ENCODE measurements around the gene MED12L.

The MED12L gene

DNA sequence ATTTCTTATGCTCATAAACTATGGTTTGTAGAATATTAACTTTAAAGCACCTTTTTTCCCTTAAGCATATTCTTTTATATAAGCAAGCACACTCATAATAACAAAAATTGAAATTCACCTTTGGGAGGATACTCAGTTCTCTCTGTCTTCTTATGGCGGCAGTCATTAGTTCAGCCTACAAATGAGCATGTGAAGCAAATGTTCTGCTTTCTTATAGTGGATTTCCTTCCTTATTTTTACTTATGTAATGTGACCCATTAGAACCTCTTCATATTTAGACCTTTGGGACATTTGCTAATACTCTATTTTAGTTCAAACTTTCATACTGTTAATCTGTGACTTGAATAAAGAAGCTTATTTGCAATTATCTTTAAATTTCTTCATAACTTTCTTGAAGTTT is 243.9 kb downstream of the MED12L start, which contains the start of gene P2RY13:
TSS of gene P2RY13 (minus strand) at position 187 of the 400 bp plus-strand sequence. CDS start at position 166, 21 bp downstream.
- DNase-seq = no peak

DNA sequence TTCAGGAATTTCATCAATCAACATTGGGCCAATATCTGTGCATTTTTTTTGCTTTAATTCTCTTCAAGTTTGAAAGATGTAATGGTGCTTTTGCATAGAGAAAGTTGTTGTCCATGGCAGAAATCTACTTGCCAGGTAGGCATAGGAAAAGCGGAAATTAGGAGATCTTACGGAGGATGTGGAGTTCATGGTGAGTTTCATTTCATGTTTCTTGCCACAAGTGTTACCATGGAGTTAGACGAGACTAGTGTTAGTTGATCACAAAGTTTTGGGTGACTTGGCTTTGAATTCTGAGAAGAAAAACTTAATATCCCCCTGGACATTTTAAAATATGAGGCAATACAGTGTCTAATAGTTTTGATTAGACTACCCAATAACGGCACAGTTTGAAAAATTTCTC is 244.9 kb downstream of the MED12L start:
- DNase-seq = no peak

DNA sequence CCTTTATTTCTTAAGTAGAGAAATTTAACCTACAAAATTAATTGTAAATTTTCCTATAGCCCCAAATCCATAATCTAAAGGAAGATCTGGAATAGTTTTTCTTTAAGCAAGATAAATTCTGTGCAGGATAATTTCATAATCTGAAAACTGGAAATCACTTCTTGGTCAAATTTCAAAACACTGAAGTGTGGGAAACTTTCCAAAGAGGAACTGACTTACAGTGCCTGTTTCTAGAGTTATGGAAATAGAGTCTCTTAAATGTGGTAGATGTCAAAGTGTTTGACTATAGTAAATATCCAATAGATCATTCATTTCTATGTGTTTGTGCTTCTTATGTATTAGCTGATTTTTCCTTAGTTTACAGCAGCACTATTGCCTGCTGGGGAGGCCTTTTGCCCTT is 245.4 kb downstream of the MED12L start:
- DNase-seq = no peak

DNA sequence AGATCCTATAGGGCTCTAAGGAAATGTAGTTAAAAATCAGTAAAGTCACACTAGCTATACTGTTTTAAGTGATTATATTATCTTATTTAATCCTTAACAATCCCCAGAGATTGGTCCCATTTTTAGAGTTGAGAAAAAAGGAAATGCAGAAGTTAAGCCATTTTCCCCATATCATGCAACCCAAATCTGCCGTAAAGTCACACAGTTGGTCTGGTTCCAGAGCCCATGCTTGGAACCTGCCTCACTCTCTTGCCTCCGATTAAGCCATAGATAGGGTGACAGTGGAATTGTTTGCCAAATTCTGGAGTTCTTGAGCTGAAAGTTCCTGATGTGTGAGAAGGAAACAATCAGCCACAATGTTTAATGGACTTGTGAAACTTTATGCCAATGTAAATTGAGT is 246.2 kb downstream of the MED12L start:
- DNase-seq = no peak

DNA sequence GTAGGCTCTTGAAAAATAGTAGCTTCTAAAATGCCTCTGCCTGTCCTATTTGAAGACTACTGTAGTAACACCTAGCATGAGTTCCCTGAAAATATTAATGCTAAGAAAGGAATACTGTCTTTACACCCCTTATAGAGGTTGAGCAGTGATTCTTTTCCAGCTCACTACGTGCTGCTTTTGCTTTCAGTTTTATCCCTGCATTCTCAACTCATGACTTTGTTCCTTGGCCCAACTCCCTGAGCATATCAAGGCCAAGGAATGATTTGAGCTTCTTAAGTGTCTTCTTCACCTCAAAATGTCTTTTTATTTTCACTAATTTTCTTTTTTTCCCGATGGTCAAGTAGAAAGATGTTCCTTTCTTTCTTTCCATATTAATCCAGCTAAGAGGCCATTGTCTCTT is 260.4 kb downstream of the MED12L start:
- no peak for DNase-seq

DNA sequence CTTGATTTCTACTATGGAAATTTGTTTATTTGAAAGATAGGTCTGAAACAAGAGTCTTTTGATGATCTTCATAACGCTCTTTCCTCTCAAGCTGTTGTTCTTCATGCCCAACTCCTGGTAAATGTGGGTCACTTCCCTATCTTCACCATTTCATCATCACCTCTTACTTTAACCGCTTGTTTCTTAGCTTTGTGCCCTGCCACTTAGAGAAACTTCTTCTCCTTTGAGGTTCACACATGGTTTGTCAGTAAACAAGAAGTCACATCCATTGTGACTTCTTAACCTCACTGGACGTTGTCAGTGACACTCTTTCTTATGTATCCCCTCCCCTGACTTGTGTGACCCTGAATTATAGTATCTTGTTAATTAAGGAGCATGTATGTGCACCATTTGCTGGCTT is 260.8 kb downstream of the MED12L start:
- no peak for DNase-seq

DNA sequence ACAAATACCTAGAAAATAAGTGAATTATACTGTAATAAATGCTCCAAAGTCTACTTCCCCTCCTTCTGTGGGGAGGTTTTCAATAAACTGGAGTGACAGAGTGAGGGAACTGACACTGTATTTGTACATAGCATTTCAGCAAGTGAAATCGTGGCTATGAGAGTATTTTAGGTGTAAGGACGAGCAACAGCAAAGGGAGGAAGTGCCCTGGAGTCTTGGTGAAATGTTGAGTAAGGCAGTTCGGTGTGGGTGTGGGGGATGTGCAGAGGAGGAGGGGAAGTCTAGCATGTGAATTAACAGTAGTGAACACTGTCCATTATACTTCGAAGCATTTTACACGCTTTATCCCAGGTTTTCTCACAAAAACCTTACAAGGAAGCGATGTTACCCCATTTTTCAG is 262.0 kb downstream of the MED12L start:
- no peak for DNase-seq

DNA sequence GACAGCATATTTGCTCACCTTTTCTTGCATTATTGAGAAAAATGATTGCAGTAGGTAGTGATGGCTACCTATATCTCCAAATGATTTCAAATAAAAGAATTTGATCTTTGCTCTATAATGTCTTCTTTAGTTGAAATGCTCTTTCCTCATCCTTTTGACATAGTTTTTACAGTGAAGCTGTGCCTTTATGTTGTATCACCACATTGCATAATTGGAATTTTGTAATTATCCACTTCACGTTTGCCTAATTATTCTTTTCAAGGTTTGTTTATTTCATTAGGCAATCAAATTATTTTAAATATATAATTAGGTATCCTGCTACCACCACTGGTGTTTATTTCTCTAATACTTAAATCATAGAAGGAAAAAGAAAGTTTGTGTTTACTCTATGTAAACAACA is 265.2 kb downstream of the MED12L start:
- DNase-seq = no peak

DNA sequence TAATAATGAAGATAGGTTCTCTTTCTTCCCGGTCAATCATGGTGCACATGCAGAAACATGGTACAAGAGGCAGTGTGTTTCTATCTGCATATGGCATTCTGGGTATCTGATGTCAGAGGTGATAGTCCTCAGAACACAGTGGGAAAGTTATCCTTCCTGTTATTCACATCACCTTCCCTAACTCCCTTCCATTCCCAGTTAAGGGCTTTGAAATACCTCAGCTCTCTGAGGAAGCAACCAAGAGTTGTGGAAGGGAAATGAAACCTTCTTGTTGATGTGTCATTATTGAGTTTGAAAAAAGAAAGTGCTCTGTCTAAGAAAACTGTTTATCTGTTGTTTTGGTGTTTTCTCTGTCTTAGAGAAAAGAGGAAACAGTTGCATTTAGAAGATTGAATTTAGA is 265.8 kb downstream of the MED12L start:
- no peak for DNase-seq

DNA sequence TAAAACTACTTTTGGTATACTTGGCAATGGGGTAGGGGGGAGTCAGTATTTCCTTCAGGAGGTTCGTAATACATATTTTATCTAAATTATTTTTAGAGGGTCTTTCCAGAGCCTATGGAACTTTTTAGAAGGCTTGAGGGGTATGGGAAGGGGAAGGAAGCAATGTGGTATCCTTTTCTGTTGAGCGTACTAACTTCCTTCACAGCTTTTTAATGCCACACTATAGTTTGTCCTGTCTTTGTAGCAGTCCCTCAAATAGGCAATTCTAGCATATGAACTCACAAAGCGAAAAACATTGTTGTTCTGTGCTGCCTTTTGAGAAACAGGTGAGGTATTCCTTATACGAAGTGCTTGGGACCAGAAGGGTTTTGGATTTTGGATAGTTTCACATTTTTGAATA is 266.2 kb downstream of the MED12L start:
- no peak for DNase-seq

DNA sequence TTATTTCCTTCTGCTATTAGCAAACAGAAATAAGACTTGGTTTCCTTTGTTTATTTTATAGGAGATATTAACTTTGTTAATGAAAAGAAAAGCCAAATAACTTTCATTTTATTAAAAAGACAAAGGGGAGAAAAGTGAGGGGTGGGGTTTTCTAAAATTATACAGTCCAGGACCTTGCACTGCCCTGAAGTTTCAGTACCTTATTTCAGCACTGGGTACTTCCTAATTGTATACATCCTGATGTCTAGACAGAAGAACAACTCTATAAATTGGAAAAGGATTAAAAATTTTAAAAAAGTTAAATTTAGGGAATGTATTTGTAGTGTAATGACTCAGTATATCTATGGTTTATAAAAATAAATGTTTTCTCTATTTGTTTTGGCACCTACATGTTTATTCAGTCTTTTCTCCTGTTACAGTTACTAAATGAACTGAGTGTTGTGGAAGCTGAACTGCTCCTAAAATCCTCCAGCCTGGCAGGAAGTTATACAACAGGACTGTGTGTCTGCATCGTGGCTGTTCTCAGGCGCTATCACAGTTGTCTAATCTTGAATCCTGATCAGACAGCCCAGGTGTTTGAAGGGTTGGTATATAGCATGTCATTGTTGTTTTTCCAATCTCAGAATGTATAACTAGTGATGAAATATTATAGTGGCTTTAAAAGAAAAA is 271.5 kb downstream of the MED12L start:
- DNase-seq = no peak

DNA sequence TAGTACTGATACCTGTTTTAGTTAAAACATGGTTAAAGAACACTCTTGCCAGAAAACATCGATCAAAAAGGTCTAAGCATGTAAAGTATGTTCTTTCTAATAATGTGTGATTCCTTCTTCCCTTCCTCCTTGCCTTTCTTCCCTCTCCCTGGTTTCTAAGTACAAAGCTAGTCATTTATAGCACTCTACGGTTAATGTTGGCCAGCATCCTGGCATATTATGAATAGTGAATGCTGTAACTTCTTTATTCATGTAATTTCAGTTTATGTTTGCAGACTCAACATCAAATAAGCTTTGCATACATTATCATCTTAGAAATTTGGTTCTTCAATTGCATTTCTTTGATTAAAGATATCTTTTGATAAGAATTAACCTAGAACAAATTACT is 272.0 kb downstream of the MED12L start:
- DNase-seq = no peak

DNA sequence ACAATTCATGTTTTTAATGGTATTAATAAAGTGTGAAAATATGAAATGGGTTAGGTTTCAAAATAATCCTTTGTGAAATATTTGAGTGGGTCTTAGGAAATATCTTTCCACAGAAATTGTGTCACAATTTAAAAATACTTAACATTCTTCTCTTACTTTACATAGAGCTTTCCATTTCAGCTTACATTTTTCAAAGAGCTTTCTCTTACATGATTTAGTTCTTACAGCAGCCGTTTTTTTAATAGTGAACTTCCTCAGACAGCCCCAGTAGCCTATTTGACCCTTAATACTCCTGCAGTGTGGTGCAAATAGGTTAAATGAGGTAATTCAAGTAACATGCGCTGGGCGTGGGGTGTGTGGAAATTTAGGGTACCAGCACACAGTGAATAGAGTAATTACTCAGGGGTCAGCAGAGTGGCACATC is 277.3 kb downstream of the MED12L start:
- DNase-seq = no peak

DNA sequence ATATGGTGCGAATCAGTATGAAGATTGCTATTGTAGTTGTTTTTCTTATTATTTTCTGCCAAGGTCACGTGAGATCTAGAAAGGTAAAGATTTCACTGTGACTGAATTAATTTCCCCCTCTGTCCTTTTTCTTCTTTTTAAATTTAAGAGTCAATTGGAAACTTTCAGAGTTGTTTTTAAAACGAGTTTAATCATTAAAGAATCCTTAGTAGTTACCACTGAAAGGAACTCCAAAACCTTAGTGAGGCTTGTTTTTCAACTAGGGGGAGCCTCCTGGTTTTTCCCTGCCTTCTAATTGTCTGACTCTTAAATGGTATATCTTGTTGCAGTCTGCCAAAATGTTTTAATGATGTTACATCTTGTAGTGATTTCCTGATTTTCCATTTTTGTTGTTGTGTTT is 281.5 kb downstream of the MED12L start:
- DNase-seq = no peak

DNA sequence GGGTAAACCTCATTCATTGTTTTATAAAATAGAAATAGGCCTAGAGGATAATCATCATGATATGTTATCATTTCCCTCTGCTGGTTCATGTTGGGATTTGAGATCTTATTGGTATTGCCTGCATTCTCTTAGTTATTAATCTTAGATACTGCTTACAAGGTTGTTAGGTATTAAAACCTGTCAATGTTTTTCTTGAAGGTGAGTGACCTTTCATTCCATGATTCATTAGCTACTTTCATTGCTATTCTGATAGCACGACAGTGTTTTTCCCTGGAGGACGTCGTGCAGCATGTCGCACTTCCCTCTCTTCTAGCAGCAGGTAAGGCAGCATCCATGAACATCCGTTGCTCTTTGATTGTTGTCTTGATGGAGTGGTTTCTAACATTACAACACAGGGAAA is 282.0 kb downstream of the MED12L start:
- no peak for DNase-seq

DNA sequence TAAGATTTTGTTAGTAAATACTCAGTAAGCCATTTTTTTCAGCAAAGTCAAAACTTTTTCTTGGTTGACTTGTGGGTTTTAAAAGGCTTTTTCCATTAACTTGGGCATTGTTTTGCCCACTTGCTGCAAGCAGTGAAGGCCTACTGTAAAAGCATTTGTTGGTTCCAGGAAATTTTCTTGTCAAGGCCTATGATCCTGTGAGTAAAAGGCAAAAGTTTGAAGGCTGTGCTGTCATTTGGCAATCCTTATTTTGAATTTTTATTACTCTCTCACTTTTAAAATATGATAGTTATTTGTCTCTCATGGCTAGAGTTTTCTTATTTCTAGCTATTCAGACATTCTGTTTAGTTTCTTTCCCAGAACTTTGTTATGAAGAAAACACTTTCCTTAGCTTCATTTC is 286.1 kb downstream of the MED12L start:
- DNase-seq = no peak

DNA sequence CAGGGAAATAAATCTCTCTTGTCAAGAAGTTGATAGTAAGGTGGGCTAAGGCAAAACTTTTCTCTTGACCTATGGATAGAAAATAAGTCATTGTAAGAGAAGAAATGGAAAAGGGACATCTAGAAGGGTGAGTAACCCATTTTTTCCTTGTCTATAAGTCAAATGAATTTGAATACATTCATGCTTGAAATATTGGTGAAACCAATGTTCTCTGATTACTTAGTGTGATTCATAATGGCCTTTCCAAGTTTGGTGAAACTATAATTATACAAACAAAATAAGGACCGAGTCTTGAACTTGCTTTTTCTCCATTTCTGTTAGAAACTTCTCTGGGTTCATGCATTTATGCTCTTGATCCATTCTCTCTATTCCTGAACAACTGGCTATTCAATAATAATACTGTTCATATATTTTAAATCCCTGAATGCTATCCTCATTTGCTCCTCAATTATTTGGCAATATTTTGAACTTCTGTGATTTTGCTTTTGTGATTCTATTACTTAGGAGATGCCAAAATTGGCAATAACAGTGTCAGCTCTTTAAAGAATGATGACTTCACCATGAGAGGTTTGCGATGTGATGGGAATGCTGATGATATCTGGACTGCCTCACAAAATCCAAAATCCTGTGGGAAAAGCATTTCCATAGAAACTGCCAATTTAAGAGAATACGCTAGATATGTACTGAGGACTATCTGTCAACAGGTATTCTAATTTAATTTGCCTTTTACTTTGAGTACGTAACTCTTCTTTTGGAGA is 286.8 kb downstream of the MED12L start:
- DNase-seq = no peak

DNA sequence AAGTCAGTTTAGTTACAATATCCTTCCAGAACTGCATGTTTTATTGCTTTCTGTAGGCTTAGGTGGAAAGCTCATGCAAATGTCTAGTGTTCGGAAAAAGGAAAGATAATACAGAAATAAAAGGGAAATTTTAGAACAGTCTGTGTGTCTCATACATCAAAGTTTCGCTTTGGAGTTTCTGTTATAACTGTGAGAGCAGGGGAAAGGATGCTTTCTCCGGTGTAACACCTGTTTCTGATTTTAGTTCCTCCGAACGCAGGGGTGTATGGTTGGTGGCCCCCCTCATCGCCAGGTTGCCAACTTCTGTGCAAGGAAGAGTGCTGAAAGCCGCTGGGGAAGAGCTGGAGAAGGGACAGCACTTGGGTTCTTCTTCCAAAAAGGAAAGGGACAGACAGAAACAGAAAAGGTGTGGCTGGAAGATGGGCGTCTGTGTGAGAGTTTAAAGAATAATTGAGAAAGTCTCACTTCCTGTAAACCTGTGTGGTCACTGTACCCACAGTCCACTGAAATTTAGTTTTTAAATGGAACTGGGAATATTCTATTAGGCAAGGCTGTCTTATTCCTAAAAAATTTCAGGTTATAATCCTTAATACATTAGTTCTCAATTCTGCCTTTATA is 292.4 kb downstream of the MED12L start:
- no peak for DNase-seq

DNA sequence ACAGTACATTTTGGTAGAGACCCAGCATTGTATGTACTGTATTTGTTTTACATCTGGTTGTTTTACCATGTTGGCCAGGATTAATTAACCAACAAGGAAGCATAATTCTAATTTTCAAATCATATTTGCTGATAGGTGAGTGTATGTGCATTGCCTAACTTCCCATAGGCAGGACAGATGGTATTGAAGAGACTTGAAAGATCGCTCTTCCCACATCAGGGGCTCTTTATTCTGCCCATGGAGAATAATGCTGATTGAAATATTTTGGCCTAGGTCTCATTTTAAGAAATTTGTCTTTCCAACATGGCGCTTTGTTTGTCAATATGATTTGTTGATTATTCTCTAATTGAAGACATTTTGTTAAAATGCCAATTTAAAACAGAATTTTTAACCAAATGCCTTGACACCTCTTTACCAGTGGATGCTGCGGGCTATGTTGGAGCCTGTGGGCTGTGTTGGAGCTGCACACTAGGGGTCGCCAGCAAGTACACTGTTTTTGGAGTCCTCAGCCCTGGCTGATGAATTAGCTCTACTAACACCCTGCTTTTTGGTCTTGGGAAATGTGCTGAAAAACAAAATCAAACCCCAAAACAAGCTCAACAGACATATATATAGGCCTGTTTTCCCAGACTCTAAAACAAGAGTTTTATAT is 293.7 kb downstream of the MED12L start:
- DNase-seq = no peak

DNA sequence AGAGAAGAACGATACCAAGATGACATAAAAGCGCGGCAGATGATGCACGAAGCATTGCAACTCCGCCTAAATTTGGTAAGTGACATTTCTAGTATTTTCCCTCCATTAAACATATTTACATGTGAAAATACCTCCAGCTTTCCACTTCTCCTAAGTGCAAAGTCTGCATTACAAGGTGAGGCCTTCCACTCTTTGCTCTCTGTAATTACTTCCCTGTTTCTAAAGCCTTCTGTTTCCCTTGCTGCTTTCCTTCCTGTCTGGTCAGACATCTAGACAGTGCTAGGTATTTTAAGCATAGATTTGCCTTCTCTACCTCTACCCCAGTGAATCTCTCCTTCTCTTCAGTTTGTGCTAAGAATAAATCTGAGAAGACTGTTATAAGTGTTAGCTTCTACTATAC is 297.2 kb downstream of the MED12L start:
- no peak for DNase-seq

DNA sequence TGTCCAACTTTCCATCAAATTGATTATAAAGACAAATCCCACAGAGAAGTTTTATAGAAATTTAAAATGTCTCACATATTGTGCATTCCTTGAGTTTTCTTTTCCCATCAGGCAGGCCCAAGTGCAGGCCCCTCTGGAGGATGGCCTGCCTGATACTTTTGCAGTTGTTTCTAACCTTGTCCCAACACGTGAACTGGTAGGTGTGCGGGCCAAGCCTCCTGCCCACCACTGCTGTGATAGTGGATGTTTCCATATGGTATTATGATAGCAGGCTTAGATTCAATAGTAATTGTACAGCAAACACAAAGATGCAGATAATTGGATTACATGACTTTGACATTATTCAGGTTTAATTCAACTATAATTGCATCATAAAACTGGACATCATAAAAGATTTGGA is 297.6 kb downstream of the MED12L start:
- no peak for DNase-seq

DNA sequence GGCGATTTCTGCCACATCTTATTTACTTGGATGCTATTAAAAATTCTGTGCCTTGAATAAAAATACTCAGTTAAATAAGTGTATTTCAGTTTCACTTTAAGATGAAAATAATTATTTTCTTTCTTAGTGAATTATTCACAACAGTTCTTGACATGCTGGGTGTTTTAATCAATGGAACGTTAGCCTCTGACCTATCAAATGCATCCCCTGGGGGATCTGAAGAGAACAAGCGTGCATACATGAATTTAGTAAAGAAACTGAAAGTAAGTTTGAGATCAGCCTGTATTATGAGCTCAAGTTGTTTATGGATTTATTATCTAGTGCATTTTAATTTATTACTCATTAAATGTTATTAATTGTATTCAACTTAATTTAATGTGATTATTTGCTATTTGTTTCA is 298.5 kb downstream of the MED12L start:
- DNase-seq = no peak

DNA sequence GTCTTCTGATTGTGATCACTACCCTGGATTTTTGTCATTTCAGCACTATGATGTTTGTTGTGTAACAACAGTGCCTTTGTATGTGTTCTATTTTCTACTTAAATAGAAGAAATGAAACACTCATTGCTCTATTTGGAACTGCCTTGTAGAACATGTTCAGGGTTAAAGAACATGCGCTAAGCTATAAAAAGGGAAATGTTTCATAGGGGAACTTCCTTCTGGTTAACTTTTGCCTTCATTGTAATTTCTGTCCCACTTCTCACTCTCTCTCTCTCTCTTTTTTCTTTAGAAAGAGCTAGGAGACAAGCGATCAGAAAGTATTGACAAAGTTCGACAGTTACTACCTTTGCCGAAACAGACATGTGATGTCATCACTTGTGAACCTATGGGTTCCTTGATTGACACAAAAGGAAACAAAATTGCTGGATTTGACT is 299.3 kb downstream of the MED12L start, which contains the start of gene P2RY12:
TSS of gene P2RY12 (minus strand) at position 13 of the 434 bp plus-strand sequence. CDS start 45,908 bp downstream, outside the sequence.
- no peak for DNase-seq

DNA sequence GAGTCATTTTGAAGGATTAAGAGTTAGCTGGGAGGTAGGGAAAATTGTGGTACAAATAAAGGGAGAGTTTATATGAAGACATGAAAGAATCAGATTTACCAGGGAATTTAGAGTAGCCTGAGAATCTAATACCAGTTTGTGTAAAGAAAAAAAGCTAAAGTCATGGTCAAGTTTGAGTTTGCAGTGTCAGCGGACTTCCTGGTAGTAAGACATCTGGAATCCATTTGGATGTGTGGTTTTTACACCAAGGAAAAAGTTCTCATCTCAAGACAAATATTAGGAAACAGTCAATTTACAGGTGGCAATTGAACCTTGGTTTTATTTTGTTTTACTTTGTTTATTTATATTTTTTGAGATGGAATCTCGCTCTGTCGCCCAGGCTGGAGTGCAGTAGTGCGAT is 300.6 kb downstream of the MED12L start:
- DNase-seq = no peak
